Smooth muscle cell (in vitro differentiated cells): ENCODE measurements around the gene BMP2K. TPM values are rescaled to one million over a fixed set of nuclear protein-coding genes. Genes with fewer than 3 reads are reported as not detected.
A peak's percentile ranks its signal among the peaks of the same experiment; 100 is the strongest.

ENCODE experiments used
- DNase-seq: peaks from one replicate; lab custom pipeline; 2025; ENCODE audit not compliant: unreplicated experiment; lab: John Stamatoyannopoulos, UW
- H2AFZ ChIP-seq: fragments of 200-600 bp; sonication (generic); 2 replicates; pipeline ENCODE4 v1.6.0; 2016; ENCODE audit warnings: antibody characterized with exemption, low read depth, mild to moderate bottlenecking
- H3F3A ChIP-seq: fragments of 200-600 bp; sonication (generic); 2 replicates; pipeline ENCODE4 v1.6.0; 2017; ENCODE audit warnings: antibody characterized with exemption, low read depth
- H3K27ac ChIP-seq: fragments of 200-600 bp; sonication (generic); 2 replicates; pipeline ENCODE4 v1.5.1; 2016; ENCODE audit warnings: low read depth, mild to moderate bottlenecking
- H3K27me3 ChIP-seq: fragments of 200-600 bp; sonication (generic); 2 replicates; pipeline ENCODE4 v1.6.1; 2016; ENCODE audit warnings: low read depth, mild to moderate bottlenecking
- H3K36me3 ChIP-seq: fragments of 200-600 bp; sonication (generic); 2 replicates; pipeline ENCODE4 v1.5.1; 2016; ENCODE audit warnings: low read depth
- H3K4me1 ChIP-seq: fragments of 200-600 bp; sonication (generic); 2 replicates; pipeline ENCODE4 v1.5.1; 2016; ENCODE audit warnings: low read depth
- H3K4me2 ChIP-seq: fragments of 200-600 bp; sonication (generic); 2 replicates; pipeline ENCODE4 v1.6.0; 2016; ENCODE audit warnings: mild to moderate bottlenecking
- H3K4me3 ChIP-seq: fragments of 200-600 bp; sonication (generic); 2 replicates; pipeline ENCODE4 v1.5.1; 2016; ENCODE audit warnings: mild to moderate bottlenecking
- H3K79me2 ChIP-seq: fragments of 200-600 bp; sonication (generic); 2 replicates; pipeline ENCODE4 v1.6.0; 2016; ENCODE audit warnings: low read depth, mild to moderate bottlenecking
- H3K9ac ChIP-seq: fragments of 200-600 bp; sonication (generic); 2 replicates; pipeline ENCODE4 v1.6.0; 2016; ENCODE audit warnings: low read depth
- H3K9me3 ChIP-seq: fragments of 200-600 bp; sonication (generic); replicated peaks from 2 replicates; pipeline ENCODE4 v1.5.1; 2016; ENCODE audit warnings: low read depth
- H4K20me1 ChIP-seq: fragments of 200-600 bp; sonication (generic); 2 replicates; pipeline ENCODE4 v1.6.0; 2016; ENCODE audit warnings: low read depth
- CTCF ChIP-seq: fragments of 200-600 bp; sonication (generic); IDR thresholded peaks from 2 replicates; pipeline ENCODE4 v1.5.1; 2017; ENCODE audit warnings: borderline replicate concordance, mild to moderate bottlenecking, antibody characterized with exemption; ENCODE audit not compliant: insufficient read depth, poor library complexity, severe bottlenecking
- WGBS: methylation state at CpG from one replicate; pipeline ENCODE4 v1.1.7; 2016; ENCODE audit warnings: low lambda C conversion rate; 5-methylcytosine and 5-hydroxymethylcytosine counted together
- polyA plus RNA-seq: library from polyadenylated mRNA; unstranded; fragments of >200 nt; fragmentation: Nextera tagmentation; extraction: Ambion mirVana; gene quantifications from 2 replicates; pipeline ENCODE4 v1.2.1, GENCODE V29; 2016
- total RNA-seq: library from RNA; depleted of rRNA; stranded (reverse); fragments of >200 nt; gene quantifications from 2 replicates; pipeline ENCODE4 v1.2.3, GENCODE V29; 2014

BMP2K gene
- total and polyA plus RNA-seq, 2 experiments from 2014 or later = 3.9 to 32.0 TPM

GRCh38 chr4:78777576-78777940 lies 1.4 kb downstream of the BMP2K start:
- WGBS = 39% methylated on average over 8 of the region's 8 CpGs
- peak overlapping the region; percentile 63 for H3K9ac ChIP-seq
- no peak for DNase-seq
- peak overlapping the region; percentile 90 for H3K4me2 ChIP-seq
- peak overlapping the region; percentile 64 for H3K4me3 ChIP-seq
- TF ChIP-seq CTCF = no peak
- H3K27ac ChIP-seq = no peak overlapping the region
- peaks cover 57% of the 10 kb centered on the region for H3K79me2 ChIP-seq
- H3K36me3 ChIP-seq = no peaks in the 10 kb centered on the region
- H3K27me3 ChIP-seq = no peaks in the 10 kb centered on the region
- peaks cover 8% of the 10 kb centered on the region for H3F3A ChIP-seq
- H3K4me1 ChIP-seq = peaks cover 28% of the 10 kb centered on the region
- H3K9me3 ChIP-seq = no peaks in the 10 kb centered on the region
- peaks cover 24% of the 10 kb centered on the region for H4K20me1 ChIP-seq
- no peak overlapping the region for H2AFZ ChIP-seq

GRCh38 chr4:78778530-78778929 lies 2.4 kb downstream of the BMP2K start:
- H2AFZ ChIP-seq = no peak overlapping the region
- H4K20me1 ChIP-seq = peaks cover 24% of the 10 kb centered on the region
- peaks cover 9% of the 10 kb centered on the region for H3F3A ChIP-seq
- TF ChIP-seq CTCF = no peak
- peaks cover 67% of the 10 kb centered on the region for H3K79me2 ChIP-seq
- H3K4me3 ChIP-seq = peak overlapping the region; percentile 64
- peak overlapping the region; percentile 90 for H3K4me2 ChIP-seq
- H3K27me3 ChIP-seq = no peaks in the 10 kb centered on the region
- no peak overlapping the region for H3K27ac ChIP-seq
- no peaks in the 10 kb centered on the region for H3K36me3 ChIP-seq
- H3K9ac ChIP-seq = no peak overlapping the region
- DNase-seq = no peak
- 91% methylated on average over 4 of the region's 4 CpGs for WGBS
- no peaks in the 10 kb centered on the region for H3K9me3 ChIP-seq
- peaks cover 28% of the 10 kb centered on the region for H3K4me1 ChIP-seq

GRCh38 chr4:78779280-78779679 lies 3.1 kb downstream of the BMP2K start:
- Histone ChIP-seq H3K4me1 (peaks cover 35% of the 10 kb centered on the region), H2AFZ (no peak overlapping the region), H3K4me2 (peak overlapping the region; percentile 90), H3K27me3 (no peaks in the 10 kb centered on the region), H3K9me3 (no peaks in the 10 kb centered on the region), H3K36me3 (no peaks in the 10 kb centered on the region), H3K27ac (no peak overlapping the region), H3K79me2 (peaks cover 67% of the 10 kb centered on the region), H3K4me3 (peak overlapping the region; percentile 64), H3K9ac (no peak overlapping the region), H3F3A (peaks cover 9% of the 10 kb centered on the region), H4K20me1 (peaks cover 24% of the 10 kb centered on the region)
- 65% methylated on average over 2 of the region's 2 CpGs for WGBS
- no peak for DNase-seq
- no peak for TF ChIP-seq CTCF

- Histone ChIP-seq H3K79me2 (peaks cover 70% of the 10 kb centered on the region), H3F3A (peaks cover 16% of the 10 kb centered on the region), H3K27me3 (no peaks in the 10 kb centered on the region), H2AFZ (no peak overlapping the region), H3K4me3 (no peak overlapping the region), H3K4me1 (peaks cover 37% of the 10 kb centered on the region), H3K9me3 (no peaks in the 10 kb centered on the region), H3K27ac (no peak overlapping the region), H3K36me3 (no peaks in the 10 kb centered on the region), H4K20me1 (peaks cover 24% of the 10 kb centered on the region), H3K4me2 (no peak overlapping the region), H3K9ac (no peak overlapping the region)
- WGBS = 34% methylated on average over 2 of the region's 2 CpGs
- no peak for DNase-seq
- TF ChIP-seq CTCF = no peak
These were observed 3.9 kb downstream of the BMP2K start for GRCh38 chr4:78780093-78780492.
